Endothelial cell of umbilical vein (primary cell): ENCODE data around the gene RAB4A. TPM values are rescaled to one million over a fixed set of nuclear protein-coding genes. Genes with fewer than 3 reads are reported as not detected.

Experiments
- BruUV-seq: library from RNA; stranded (reverse); fragments of 400-500 nt; replicated peaks from 2 replicates; lab custom pipeline; 2021; lab: Mats Ljungman, UMichigan
- CTCF ChIA-PET: fragments of 300-600, 350-600 bp; sonication (Branson Sonifier 250); formaldehyde crosslinking; loops from one replicate; lab custom pipeline; 2021; ENCODE audit warnings: antibody characterized with exemption, inconsistent platforms; lab: Charles Lee
- POLR2A ChIA-PET: fragments of 300-600, 350-600 bp; sonication (Branson Sonifier 250); formaldehyde crosslinking; loops from one replicate; lab custom pipeline; 2021; ENCODE audit warnings: antibody characterized with exemption, inconsistent platforms; lab: Charles Lee
- DNase-seq: peaks from one replicate; pipeline ENCODE4 v3.0.0-alpha.2; 2011; ENCODE audit warnings: low read depth, low spot score
- FAIRE-seq: peaks from 2 replicates; lab custom pipeline; 2011; peaks lifted over from hg19 to GRCh38; lab: Jason Lieb, UNC
- H2AFZ ChIP-seq: 2 replicates; pipeline ENCODE4 v1.6.0; 2012; ENCODE audit warnings: low read depth, low read length, control low read depth, inconsistent platforms
- H3K27ac ChIP-seq: 2 replicates; pipeline ENCODE4 v1.5.1; 2011; ENCODE audit warnings: low read depth, mild to moderate bottlenecking, control low read depth, low read length, moderate library complexity; ENCODE audit not compliant: insufficient read depth
- H3K27me3 ChIP-seq, 2 experiments: 2 replicates each; pipeline versions ENCODE4 v1.6.0 to v1.6.1; 2011; ENCODE audit warnings: low read length in 2 of 2, mixed read lengths in 1 of 2; ENCODE audit not compliant: control insufficient read depth in 2 of 2, insufficient read depth in 2 of 2
- H3K36me3 ChIP-seq, 2 experiments: 2 replicates in 1 of 2; 3 replicates in 1 of 2; pipeline ENCODE4 v1.5.1; 2011; ENCODE audit warnings: low read length in 2 of 2, mild to moderate bottlenecking in 1 of 2, moderate library complexity in 1 of 2; ENCODE audit not compliant: control insufficient read depth in 2 of 2, insufficient read depth in 2 of 2; ENCODE audit errors: extremely low read depth in 1 of 2
- H3K4me1 ChIP-seq: 3 replicates; pipeline ENCODE4 v1.5.1; 2011; ENCODE audit warnings: mild to moderate bottlenecking, low read length; ENCODE audit not compliant: control insufficient read depth, insufficient read depth; ENCODE audit errors: extremely low read depth
- H3K4me2 ChIP-seq: 2 replicates; pipeline ENCODE4 v1.6.1; 2011; ENCODE audit warnings: low read length, control low read depth, mixed read lengths; ENCODE audit not compliant: insufficient read depth
- H3K4me3 ChIP-seq, 3 experiments: fragments of 200-600 bp in 1 of 3; sonication (generic), shearing (Covaris generic) in 1 of 3; replicated peaks in 1 of 3; 2 replicates each; pipeline ENCODE4 v1.5.1; 2011 to 2016; ENCODE audit warnings: control low read depth in 3 of 3, low read length in 3 of 3, mild to moderate bottlenecking in 2 of 3, inconsistent platforms in 1 of 3, low read depth in 1 of 3, moderate library complexity in 1 of 3; ENCODE audit not compliant: insufficient read depth in 1 of 3
- H3K79me2 ChIP-seq: 2 replicates; pipeline ENCODE4 v1.6.0; 2012; ENCODE audit warnings: low read length, inconsistent platforms; ENCODE audit not compliant: control insufficient read depth, insufficient read depth
- H3K9ac ChIP-seq: replicated peaks from 2 replicates; pipeline ENCODE3; 2011; ENCODE audit warnings: low read length, control low read depth; ENCODE audit not compliant: insufficient read depth; ENCODE audit errors: extremely low read depth
- H3K9me1 ChIP-seq: replicated peaks from 3 replicates; pipeline ENCODE4 v1.6.0; 2011; ENCODE audit warnings: mild to moderate bottlenecking, low read length; ENCODE audit not compliant: control insufficient read depth, insufficient read depth; ENCODE audit errors: extremely low read depth
- H3K9me3 ChIP-seq: replicated peaks from 2 replicates; pipeline ENCODE4 v1.5.1; 2012; ENCODE audit warnings: low read length, inconsistent platforms; ENCODE audit not compliant: control insufficient read depth, insufficient read depth
- H4K20me1 ChIP-seq: replicated peaks from 2 replicates; pipeline ENCODE3; 2011; ENCODE audit warnings: mild to moderate bottlenecking, low read length; ENCODE audit not compliant: control insufficient read depth, insufficient read depth; ENCODE audit errors: extremely low read depth
- CTCF ChIP-seq, 2 donors: IDR thresholded peaks; 1 replicate in 1 of 2; 2 replicates in 1 of 2; pipeline ENCODE4 v1.5.1; 2011; ENCODE audit warnings: low read length in 2 of 2, mild to moderate bottlenecking in 2 of 2, moderate library complexity in 2 of 2, control low read depth in 1 of 2, inconsistent platforms in 1 of 2, low read depth in 1 of 2; ENCODE audit not compliant: insufficient read depth in 1 of 2; ENCODE audit errors: extremely low read depth in 1 of 2
- EZH2 ChIP-seq: IDR thresholded peaks from 2 replicates; pipeline ENCODE4 v1.6.1; 2012; ENCODE audit warnings: borderline replicate concordance, low read depth, mild to moderate bottlenecking, moderate library complexity, low read length, inconsistent platforms; ENCODE audit not compliant: severe bottlenecking
- FOS ChIP-seq: IDR thresholded peaks from 2 replicates; pipeline ENCODE4 v1.6.1; 2011; ENCODE audit warnings: mild to moderate bottlenecking, low read length, moderate library complexity, borderline replicate concordance; ENCODE audit not compliant: insufficient read depth
- GATA2 ChIP-seq: IDR thresholded peaks from 2 replicates; pipeline ENCODE4 v1.7.0; 2011; ENCODE audit warnings: low read depth, mild to moderate bottlenecking, moderate library complexity, mixed read lengths, low read length; ENCODE audit not compliant: insufficient read length, insufficient read depth
- JUN ChIP-seq: IDR thresholded peaks from 2 replicates; pipeline ENCODE4 v1.6.1; 2011; ENCODE audit warnings: borderline replicate concordance, low read depth; ENCODE audit not compliant: insufficient read length, insufficient read depth
- MAX ChIP-seq: IDR thresholded peaks from 2 replicates; pipeline ENCODE4 v1.6.1; 2011; ENCODE audit not compliant: insufficient read depth, insufficient read length
- MYC ChIP-seq: IDR thresholded peaks from one replicate; pipeline ENCODE4 v1.6.1; 2011; ENCODE audit warnings: mild to moderate bottlenecking, low read depth, low read length
- POLR2A ChIP-seq: IDR thresholded peaks from 2 replicates; pipeline ENCODE4 v1.6.1; 2012; ENCODE audit warnings: low read depth, mild to moderate bottlenecking, control low read depth, low read length
- POLR2AphosphoS5 ChIP-seq: IDR thresholded peaks from 2 replicates; pipeline ENCODE4 v1.6.1; 2012; ENCODE audit warnings: low read depth, mild to moderate bottlenecking, control low read depth, low read length, moderate library complexity; ENCODE audit not compliant: insufficient read depth
- dilution Hi-C: fragments of 300-500 bp; cut with MboI; formaldehyde crosslinking; loops from one replicate; pipeline ENCODE4 v1.15.0; 2019; ENCODE audit warnings: low sequenced_read_pairs; ENCODE audit not compliant: extremely low pct_ligation_motif_present
- intact Hi-C: fragments of 100-400 bp; cut with micrococcal nuclease; formaldehyde crosslinking; loops from one replicate; pipeline ENCODE4 v1.10.0; 2022
- polyA plus RNA-seq, 4 experiments: library from polyadenylated mRNA; depleted of rRNA in 3 of 4; stranded (reverse) in 3 of 4; unstranded in 1 of 4; fragments of >200 nt; gene quantifications; 2 replicates each; pipeline versions ENCODE4 v1.2.1 to v1.2.3, GENCODE V29; 2011 to 2012; ENCODE audit warnings: missing spikeins in 1 of 4
- total RNA-seq: library from RNA; stranded (reverse); gene quantifications from 2 replicates; pipeline ENCODE4 v1.2.3, GENCODE V29; 2021

Gene RAB4A
- total and polyA plus RNA-seq, 2 donors (not counting 3 experiments of a cell fraction or from before 2014, with no cell fraction given), result 14.8 to 52.9 TPM

GRCh38 chr1:229298887-229299503 is 28.1 kb downstream of the RAB4A start:
- ChIA-PET POLR2A (no interaction called here), CTCF (no interaction called here)
- dilution Hi-C loops, result no loop called here
- TF ChIP-seq MAX (no peak), JUN (no peak), CTCF (IDR thresholded peaks at IDR 0.05; ENCODE audit: extremely low read depth in 1 of 2, insufficient read depth in 1 of 2, low read depth in 1 of 2, low read length in 2 of 2) (no peak), EZH2 (no peak), POLR2AphosphoS5 (no peak), MYC (no peak), GATA2 (no peak), FOS (no peak), POLR2A (no peak)
- no peaks in the 10 kb centered on the region for H3K79me2 ChIP-seq
- no peaks in the 10 kb centered on the region for H3K9me3 ChIP-seq
- DNase-seq, result no peak
- H2AFZ ChIP-seq, result no peak overlapping the region
- H3K27ac ChIP-seq, result no peak overlapping the region
- H3K27me3 ChIP-seq, result no peaks in the 10 kb centered on the region
- H3K4me1 ChIP-seq, result no peaks in the 10 kb centered on the region
- no peak overlapping the region for H3K4me3 ChIP-seq
- H3K36me3 ChIP-seq, result peaks cover 10 to 12% of the 10 kb centered on the region in 2 experiments
- H4K20me1 ChIP-seq, result no peaks in the 10 kb centered on the region
- no peak overlapping the region for H3K4me2 ChIP-seq
- intact Hi-C loops, result no loop called here
- no peak for FAIRE-seq
- no TSS peak for BruUV-seq
- H3K9ac ChIP-seq, result no peak overlapping the region
- no peaks in the 10 kb centered on the region for H3K9me1 ChIP-seq
